HG03196 (cell line): ENCODE data around the gene MLST8.
"Not testable (repeated sequence)": the region's sequence is repeated elsewhere in the genome, so short reads cannot be mapped to it uniquely, and the experiment has no call there.

Experiments
- ATAC-seq: cut with Tn5 transposase; IDR thresholded peaks from one replicate; pipeline ENCODE4 v1.9.1; 2021; ENCODE audit not compliant: unreplicated experiment

The MLST8 gene

GRCh38 chr16:2244926-2245795 lies 39.9 kb downstream of the MLST8 start:
- ATAC-seq = no peak

- no peak for ATAC-seq
These were observed 41.1 kb downstream of the MLST8 start for GRCh38 chr16:2246301-2246885.

- ATAC-seq = no peak
These were observed 45.5 kb downstream of the MLST8 start for GRCh38 chr16:2250652-2251295.

- peak; percentile 85 for ATAC-seq
These were observed 46.2 kb downstream of the MLST8 start, which contains the start of gene ECI1 for GRCh38 chr16:2251296-2252111. TSS of gene ECI1 (minus strand) at chr16:2251587. CDS start at chr16:2251566, 21 bp downstream.

- no peak for ATAC-seq
These were observed 47.5 kb downstream of the MLST8 start for GRCh38 chr16:2252806-2253148.

GRCh38 chr16:2253293-2253692 lies 48.0 kb downstream of the MLST8 start:
- no peak for ATAC-seq

- ATAC-seq = no peak
These were observed 51.4 kb downstream of the MLST8 start for GRCh38 chr16:2256531-2257140.

- no peak for ATAC-seq
These were observed 52.5 kb downstream of the MLST8 start for GRCh38 chr16:2257726-2258125.

- not testable (repeated sequence) for ATAC-seq
These were observed 53.3 kb downstream of the MLST8 start for GRCh38 chr16:2258530-2258929.
